HL-60 (cell line): Measurements from ENCODE around the gene SOCS3.

Experiments
- GABPA ChIP-seq: IDR thresholded peaks from 2 replicates; pipeline ENCODE4 v1.6.1; 2012; ENCODE audit warnings: low read depth
- POLR2AphosphoS5 ChIP-seq: IDR thresholded peaks from 2 replicates; pipeline ENCODE4 v1.6.1; 2012; ENCODE audit warnings: low read depth
- SPI1 ChIP-seq: IDR thresholded peaks from 2 replicates; pipeline ENCODE4 v1.6.1; 2012; ENCODE audit warnings: low read depth, mild to moderate bottlenecking, borderline replicate concordance
- TF ChIP-seq, protein P1 (sequence below): IDR thresholded peaks from one replicate; pipeline ENCODE4 v1.5.1; 2011; ENCODE audit warnings: low read length, control low read depth, inconsistent platforms; ENCODE audit not compliant: insufficient read depth
- TF ChIP-seq, protein P2 (sequence below): IDR thresholded peaks from 2 replicates; pipeline ENCODE4 v1.6.1; 2012; ENCODE audit warnings: low read depth; ENCODE audit not compliant: insufficient replicate concordance

DNA sequence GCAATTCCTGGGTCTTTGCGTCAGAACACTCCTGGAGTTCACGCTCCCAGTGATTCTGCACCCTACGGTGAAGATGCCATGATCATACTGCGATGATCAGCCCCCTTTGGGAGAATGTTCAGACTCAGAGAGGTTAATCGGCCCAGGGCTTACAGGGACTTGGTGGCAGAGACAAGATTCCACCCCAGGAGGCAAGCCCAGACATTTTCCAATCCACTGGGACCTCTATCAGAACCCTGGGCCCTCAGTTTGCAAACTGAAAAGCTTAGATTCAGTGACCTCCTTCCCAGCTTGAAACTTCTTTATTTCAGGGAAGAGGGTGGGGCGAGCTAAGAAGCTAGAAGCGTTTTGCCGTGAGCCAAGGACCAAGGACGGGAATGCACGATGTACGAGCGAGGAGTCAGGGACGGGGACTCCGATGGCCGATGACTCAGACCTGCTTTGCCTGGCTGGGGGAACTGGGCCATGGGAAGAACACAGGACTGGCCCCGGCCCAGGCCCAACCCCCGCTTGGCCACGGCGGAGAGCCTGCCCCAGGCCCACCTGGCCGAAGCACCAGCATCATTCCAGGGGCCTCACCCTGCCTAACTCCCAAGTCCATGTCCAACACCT, 34.7 kb downstream of the SOCS3 start:
- TF ChIP-seq, protein P1, sequence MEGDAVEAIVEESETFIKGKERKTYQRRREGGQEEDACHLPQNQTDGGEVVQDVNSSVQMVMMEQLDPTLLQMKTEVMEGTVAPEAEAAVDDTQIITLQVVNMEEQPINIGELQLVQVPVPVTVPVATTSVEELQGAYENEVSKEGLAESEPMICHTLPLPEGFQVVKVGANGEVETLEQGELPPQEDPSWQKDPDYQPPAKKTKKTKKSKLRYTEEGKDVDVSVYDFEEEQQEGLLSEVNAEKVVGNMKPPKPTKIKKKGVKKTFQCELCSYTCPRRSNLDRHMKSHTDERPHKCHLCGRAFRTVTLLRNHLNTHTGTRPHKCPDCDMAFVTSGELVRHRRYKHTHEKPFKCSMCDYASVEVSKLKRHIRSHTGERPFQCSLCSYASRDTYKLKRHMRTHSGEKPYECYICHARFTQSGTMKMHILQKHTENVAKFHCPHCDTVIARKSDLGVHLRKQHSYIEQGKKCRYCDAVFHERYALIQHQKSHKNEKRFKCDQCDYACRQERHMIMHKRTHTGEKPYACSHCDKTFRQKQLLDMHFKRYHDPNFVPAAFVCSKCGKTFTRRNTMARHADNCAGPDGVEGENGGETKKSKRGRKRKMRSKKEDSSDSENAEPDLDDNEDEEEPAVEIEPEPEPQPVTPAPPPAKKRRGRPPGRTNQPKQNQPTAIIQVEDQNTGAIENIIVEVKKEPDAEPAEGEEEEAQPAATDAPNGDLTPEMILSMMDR: no peak
- TF ChIP-seq POLR2AphosphoS5 (no peak), GABPA (no peak), SPI1 (no peak)
- TF ChIP-seq, protein P2, sequence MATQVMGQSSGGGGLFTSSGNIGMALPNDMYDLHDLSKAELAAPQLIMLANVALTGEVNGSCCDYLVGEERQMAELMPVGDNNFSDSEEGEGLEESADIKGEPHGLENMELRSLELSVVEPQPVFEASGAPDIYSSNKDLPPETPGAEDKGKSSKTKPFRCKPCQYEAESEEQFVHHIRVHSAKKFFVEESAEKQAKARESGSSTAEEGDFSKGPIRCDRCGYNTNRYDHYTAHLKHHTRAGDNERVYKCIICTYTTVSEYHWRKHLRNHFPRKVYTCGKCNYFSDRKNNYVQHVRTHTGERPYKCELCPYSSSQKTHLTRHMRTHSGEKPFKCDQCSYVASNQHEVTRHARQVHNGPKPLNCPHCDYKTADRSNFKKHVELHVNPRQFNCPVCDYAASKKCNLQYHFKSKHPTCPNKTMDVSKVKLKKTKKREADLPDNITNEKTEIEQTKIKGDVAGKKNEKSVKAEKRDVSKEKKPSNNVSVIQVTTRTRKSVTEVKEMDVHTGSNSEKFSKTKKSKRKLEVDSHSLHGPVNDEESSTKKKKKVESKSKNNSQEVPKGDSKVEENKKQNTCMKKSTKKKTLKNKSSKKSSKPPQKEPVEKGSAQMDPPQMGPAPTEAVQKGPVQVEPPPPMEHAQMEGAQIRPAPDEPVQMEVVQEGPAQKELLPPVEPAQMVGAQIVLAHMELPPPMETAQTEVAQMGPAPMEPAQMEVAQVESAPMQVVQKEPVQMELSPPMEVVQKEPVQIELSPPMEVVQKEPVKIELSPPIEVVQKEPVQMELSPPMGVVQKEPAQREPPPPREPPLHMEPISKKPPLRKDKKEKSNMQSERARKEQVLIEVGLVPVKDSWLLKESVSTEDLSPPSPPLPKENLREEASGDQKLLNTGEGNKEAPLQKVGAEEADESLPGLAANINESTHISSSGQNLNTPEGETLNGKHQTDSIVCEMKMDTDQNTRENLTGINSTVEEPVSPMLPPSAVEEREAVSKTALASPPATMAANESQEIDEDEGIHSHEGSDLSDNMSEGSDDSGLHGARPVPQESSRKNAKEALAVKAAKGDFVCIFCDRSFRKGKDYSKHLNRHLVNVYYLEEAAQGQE: no peak
